GM21723 (cell line): ENCODE data around the gene MISP3.

Experiments used
- ATAC-seq: cut with Tn5 transposase; IDR thresholded peaks from one replicate; pipeline ENCODE4 v1.9.1; 2021; ENCODE audit warnings: mild to moderate bottlenecking, moderate library complexity; ENCODE audit not compliant: unreplicated experiment

The MISP3 gene

DNA sequence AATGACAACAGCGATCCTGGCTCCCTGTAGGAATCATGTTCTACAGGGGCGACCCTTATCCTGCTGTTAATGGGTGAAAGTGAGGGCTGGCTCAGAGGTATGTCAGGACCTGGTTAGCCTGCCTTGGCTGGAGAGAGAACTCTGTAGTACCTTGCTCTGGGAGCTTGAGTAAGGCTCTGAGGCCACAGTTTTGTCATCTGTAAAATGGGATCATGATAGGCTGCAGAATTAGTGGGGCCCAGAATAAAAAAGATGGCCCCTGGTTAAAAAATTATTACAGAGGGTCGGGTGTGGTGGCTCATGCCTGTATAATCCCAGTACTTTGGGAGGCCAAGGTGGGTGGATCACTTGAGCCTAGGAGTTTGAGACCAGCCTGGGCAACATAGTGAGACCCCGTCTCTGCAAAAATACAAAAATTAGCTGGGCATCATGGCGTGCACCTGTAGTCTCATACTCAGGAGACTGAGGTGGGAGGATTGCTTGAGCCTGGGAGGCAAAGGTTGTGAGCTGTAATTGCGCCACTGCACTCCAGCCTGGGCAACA is 28.5 kb downstream of the MISP3 start:
- no peak for ATAC-seq

DNA sequence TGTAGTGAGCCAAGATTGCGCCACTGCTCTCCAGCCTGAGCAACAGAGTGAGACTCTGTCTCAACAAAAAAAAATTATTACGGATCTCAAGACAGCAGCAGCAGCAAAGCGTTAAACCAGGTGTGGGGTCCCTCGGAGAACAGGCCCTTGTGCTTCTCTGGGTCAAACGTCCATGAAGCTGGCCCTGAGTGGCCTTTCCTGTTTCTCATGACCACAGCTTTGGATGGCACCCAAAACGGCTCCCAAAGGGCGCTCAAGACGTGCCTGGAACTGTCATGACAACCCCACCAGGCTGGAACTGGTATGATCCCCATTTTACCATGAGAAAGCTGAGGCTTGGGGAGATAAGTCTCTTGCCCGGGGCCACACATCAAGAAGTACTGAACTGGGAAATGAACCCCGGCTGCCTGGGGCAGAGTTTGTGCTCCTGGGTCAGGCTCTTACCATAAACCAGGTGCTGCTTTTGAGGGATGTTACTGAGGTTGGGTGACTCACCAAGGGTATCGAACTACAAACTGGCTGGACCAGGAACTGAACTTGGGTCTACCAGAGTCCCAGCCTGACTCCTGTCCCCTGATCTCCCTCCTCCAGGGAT is 29.6 kb downstream of the MISP3 start:
- no peak for ATAC-seq

DNA sequence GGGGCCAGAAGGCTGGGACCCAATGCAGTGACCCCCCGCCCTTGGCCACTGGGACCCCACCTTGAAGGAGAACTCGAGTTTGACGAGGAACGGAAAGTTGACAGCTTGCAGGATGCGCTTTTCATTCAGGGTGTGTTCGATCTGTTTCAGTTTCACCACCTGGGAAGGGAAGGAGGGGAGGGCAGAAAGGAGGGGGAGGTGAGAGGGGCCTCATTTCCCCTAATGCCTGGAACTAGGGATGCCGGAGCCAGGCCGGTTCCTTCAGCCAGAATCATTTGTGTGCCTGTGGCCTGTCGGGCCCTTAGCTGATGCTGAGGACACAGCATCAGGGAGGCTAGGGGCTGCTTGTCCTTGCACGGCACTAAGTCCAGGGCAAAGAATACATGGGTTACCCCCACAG is 30.2 kb downstream of the MISP3 start:
- no peak for ATAC-seq

DNA sequence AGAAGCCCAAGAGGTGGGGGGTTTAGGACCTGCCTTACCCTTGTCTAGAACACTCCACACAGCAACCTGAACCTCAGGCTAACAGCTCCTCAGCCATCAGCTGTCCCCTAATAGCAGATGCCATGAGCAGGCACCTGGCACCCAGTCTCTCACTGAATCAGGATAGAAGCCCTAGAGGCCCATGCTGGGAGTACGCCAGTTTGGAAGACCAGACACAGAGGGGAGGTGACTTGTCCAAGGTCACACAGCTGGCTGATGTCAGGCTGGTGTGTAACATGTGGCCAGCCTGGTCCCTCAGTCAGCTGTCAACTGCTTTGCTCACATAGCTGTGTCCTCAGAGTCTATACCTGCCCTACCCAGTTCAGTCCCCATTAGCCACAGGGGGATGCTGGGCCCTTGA is 30.7 kb downstream of the MISP3 start:
- no peak for ATAC-seq

DNA sequence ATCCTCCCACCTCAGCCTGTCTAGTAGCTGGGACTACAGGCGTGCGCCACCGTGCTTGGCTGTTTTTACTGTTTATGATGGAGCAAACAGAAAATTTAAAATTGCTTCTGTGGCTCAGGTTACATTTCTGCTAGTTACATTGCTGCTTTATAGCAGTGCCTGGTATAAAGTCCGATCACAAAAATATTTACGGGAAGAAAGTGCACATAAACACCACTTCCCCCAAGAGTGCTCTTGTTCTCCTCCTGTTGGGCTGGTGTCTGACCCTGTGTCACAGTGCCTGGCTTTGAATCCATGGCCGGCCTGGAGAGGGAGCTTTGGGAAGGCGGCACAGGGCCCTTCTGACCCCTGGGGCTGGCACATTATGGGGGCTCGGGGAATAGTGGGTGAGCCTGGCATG is 33.1 kb downstream of the MISP3 start:
- ATAC-seq: no peak

DNA sequence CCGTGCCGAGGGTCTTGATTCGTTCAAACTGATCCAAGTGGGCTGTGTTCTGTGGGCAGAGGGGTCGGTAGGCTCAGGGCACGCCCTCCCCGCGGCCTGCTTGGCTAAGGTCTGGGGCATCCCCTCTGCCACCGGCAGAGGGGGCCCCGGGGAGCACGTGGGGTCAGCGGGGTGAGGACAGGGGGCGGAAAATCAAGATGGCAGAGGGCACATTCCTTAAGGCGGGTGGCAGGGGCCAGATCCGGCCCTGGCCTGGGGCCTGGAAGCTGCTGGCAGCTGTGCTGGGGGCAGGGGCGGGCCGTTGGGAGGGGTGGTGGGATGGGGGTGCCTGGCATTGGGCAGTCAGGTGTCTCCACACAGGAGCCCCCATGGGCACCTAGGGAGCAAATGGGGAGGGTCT is 34.3 kb downstream of the MISP3 start:
- no peak for ATAC-seq

DNA sequence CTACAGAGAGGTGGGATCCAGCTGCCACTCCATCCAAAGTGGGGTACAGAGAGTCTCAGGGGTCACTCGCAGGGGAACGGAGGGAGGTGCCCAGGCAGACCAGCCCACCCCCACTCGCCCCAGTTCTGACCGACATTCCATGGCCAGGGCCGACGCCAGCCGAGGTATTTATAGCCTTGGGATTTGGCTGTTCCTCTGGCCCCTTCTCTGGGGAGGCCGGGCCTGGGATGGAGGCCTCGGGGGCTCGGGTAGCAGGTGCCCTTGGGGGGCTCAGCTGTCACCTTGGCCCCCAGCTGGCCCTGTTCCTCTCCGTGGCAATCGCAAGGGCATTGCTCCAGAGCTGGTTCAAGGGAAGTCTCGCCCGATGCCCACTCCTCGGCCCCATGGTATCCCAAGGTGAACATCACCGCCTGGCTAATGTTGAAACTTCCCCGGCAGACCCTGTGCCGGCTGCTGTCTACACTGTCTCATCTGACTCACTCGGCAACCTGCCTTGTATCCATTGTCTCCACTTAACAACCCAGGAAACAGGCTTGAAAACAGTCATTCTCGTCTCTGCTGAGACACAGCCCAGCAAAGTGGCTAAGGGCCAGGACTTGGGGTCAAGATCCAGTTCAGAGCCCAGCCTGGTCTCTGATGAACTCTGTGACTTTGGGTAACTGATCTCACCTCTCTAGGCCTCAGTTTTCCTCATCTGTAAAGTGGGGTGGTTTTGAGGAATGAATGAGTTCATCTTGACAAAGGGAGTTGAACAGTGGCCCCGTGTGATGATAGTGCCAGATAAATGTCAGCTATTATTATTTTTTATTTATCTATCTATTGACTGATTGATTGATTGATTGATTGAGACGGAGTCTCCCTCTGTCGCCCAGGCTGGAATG is 35.2 kb downstream of the MISP3 start:
- no peak for ATAC-seq

DNA sequence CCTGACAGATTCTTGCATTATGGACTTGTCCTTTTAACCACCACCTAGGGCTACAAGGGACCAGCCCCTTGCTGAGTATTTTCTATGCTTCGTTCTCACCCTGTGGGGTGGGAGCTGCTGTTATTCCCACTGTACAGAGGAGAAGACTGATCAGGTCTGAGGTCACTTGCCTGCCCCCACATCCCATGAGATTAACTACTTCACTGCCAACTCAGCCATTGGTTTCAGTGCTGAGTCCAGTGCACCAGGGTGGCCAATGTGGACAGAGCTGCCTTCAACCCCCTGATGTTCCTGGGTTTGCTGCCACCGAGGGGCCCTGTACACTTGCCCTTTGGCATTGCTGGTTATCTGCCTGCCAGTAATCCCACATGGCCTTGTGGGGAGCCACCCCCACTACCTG is 38.1 kb downstream of the MISP3 start:
- ATAC-seq: no peak

DNA sequence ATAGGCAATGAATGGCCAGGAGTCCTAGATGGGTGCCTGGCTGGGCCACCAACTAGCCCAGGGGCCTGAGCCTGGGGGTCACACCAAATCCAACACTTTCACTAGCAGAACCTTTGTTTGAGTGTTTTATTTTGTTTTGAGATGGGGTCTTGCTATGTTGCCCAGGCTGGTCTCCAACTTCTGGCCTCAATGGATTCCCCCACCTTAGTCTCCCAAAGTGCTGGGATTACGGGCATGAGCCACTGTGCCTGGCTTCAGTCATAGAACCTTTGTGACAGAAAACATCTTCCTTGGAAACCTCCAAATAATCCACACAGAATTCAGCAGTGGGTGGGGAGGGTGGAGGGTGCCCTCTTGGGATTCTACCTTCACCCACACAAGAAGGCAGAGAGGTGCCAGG is 38.9 kb downstream of the MISP3 start:
- ATAC-seq: no peak

DNA sequence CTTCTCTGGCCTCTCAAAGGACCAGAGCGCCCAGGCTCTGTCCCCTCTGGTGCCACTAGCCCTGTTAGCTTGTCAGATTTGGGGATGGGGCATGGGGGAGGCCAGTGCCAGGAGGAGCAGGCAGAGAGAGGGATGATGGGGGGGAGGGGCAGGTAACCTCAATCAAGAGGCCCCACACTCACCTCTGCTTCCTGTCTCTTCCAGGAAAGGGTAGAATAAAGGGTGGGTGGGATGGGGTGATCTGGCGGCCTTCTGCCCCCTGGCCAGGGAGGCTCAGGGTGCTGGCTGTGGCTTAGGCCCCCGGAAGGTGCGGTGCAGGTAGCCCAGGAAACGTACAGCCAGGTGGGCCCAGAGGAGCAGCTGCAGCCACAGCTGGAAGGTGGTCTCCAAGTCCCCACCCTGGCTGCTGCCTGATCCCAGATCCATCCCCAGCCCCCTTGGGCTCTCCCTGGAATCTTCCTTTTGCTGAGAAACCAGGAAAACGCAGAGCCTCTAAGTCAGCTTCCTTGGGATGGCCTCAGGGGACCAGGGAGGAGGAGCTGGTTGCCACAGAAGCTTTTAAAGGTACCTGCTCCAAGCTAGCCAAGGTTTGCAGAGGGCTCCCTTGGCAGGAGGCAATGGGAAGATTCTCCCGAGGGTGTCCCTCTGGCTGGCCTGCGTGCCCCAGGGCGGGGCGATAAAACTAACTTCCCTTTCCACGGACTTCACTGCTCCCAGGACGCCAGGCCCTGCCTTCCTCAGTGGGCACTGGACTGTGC is 39.6 kb downstream of the MISP3 start:
- no peak for ATAC-seq

DNA sequence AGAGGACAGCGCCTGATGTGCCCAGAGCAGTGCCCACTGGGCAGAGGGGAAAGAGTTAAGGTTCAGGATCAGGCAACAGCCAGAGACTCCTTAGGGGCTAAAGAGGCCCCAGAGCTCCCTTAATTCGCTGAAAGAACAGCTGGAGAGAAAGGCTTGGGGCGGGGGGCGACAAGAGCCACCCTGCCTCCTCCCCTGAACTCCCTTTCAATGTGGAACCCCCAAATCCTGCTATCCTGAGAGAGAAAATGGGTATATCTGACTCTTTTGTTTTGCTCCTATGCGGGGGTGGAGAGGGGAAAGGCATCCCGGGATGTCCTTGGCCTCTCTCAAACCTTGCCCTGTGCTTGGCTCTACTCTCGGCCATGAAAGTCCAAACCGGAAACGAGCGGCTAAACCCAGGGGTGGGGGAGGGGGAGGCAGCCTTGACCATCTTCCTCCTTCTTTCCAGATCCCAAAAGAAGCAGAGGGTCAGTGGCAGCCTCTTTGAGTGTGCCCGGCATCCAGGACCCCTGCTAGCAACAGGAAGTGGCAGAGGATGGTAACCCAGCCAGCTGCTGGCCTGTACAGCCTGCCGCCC is 40.3 kb downstream of the MISP3 start:
- ATAC-seq: no peak

DNA sequence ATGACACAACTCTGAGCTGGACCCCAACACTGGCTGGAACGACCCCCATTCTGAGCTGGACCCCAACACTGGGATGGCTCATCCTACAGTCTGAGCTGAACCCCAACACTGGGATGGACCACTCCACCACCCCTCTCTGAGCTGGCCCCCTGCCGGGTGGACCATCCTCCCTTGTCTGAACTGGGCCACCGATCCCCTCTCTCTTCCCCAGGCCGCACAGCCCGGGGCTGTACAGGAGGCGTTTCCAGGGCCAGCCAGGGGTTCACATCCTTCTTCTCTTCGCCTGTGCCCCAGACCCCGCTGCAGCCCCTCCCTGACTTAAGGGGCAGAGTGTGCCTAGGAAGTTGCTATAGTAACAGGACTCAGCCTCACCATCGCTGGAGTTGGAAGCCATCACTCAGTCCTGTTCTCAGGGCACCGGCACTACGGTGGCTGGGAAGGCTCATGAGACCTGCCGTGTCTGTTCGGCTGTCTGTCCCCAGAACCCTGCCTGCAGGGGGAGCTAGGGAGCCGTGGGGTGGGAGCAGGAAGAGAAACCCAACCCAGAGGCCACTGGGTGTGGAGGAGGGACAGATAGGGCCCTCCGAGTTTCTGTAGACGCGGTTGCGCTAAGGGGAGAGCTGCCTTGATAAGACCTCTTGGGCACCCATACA is 41.3 kb downstream of the MISP3 start:
- ATAC-seq: no peak

DNA sequence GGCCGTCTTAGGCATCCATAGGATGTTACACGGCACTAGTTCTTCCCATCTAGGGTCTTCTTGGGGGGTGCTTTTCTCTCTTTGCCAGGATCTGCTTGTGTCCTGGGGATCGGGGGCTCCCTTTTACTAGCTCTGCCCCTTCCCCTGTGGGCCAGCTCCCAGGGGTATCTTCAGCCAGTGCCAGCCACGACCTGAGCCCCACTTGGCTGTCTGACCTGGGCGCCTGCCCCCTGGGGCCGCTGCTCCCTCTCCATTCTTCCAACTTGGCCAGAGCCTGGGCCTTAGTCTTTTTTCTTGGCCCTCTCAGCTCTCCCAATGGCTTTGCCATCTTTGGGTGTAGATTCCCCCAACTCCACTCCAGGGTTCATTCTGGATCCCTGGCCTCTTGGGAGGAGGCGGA is 41.9 kb downstream of the MISP3 start:
- no peak for ATAC-seq

DNA sequence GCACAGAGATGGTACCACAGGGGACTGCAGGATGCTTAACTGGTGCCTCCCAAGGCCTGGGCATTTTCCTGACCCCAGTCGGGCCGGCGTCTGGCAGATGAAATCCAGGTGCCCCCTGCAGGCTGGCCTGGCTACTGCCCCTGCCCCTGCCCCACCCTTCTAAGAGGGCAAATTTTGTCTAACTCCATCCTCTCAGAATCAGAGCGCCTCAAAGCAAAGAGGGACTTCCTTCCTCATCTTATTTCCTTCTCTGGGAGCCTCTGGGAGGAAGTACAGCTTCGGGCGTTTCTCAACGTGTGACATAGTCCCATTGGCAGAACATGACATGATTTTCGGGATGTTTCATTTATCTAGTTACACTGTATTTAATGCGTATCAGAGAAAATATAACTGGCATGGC is 42.3 kb downstream of the MISP3 start:
- no peak for ATAC-seq

DNA sequence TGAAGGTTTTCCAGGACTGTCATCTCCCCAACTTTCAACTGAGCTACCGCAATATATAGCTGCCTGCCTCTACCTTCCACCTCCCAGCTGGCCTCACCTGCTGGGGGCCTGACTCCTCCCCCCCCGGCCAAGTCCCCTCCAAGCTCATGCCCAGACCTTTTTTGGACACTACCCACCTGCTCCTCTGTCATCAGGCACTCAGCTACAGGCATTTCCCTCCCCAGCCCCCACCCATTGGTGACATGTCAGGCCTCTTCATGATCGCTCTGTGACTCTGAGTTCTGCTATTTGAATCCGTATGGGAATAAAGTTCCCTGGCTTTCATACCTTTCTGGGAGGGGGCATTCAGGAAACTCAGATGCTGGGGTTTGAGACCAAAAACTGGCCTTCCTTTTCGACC is 43.2 kb downstream of the MISP3 start:
- ATAC-seq: no peak

DNA sequence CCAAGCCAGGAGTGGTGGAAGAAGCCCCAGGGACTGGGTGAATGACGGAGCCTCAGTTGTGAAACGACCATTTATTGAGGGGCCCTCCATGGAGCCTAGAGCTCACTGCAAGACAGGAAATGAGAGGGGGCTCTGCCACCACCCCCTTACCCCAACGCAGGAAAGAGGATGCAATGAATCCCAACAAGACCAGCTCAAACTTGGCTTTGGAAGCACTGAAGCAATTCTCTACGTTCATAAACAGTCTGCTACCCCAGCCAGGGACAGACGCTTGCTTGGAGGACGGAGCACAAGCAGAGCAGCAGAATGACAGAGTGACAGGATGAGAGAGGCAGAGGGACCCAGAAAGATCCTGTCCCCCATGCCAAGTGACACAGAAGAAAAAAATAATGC is 43.9 kb downstream of the MISP3 start:
- ATAC-seq: no peak

DNA sequence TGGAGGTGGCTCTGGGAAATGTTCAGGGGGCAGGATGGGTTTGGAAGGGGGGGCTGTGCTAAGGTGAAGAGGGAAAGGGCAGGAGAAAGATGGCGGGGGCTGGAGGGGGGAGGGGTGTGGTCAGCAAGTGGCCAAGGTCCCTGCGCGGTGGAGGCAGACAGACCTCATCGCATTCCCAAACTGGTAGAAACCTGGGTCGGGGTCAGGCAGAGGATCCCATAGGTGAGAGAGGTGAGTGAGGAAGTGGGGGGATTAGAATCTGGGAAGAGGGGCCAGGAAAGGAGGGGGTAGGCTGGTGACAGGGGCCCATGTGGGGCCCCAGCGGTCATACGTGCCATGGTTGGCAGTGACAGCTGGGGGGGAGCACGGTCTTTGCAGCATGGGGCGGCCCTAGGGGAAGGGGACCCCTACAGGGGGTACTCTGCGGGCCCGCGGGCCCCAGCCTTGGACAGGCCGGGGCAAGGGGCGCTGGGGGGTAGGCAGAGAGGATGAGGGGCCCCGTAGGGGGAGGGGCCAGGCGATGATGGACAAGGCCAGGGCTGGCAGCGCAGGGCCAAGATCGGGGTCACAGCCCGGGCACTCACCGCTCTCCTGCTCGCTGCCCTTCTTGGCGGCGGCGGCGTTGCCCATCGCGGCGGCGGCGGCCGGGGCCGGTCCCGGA is 44.5 kb downstream of the MISP3 start:
- peak; percentile 4 for ATAC-seq

DNA sequence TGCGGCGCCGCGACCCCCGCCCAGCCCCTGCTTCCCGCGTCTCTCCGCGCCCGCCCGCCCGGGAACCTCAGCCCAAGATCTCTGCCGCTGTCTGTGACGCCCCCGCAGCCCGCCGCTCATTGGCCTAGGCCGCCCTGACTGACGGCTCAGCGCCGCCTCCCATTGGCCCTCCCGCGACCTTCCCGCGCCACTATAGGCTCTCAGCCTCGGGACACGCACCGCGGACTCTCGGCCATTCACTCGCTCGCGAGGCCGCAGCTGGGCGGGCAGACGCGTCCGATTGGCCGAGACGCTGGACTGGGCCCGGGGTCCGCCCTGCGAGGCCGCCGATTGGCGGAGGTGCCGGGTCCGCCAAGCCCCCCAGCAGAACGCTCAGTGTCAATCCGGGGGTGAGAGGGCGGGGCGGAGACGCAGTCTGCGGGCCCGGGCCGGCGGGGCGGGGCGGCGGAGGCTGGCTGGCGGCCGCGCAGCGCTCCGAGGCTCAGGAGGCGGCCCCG is 45.1 kb downstream of the MISP3 start, which contains the start of gene PRKACA:
Gene PRKACA (minus strand): TSS at position 95 of the 497 bp plus-strand sequence. CDS start 215 bp downstream, outside the sequence.
- ATAC-seq: peak; percentile 83

DNA sequence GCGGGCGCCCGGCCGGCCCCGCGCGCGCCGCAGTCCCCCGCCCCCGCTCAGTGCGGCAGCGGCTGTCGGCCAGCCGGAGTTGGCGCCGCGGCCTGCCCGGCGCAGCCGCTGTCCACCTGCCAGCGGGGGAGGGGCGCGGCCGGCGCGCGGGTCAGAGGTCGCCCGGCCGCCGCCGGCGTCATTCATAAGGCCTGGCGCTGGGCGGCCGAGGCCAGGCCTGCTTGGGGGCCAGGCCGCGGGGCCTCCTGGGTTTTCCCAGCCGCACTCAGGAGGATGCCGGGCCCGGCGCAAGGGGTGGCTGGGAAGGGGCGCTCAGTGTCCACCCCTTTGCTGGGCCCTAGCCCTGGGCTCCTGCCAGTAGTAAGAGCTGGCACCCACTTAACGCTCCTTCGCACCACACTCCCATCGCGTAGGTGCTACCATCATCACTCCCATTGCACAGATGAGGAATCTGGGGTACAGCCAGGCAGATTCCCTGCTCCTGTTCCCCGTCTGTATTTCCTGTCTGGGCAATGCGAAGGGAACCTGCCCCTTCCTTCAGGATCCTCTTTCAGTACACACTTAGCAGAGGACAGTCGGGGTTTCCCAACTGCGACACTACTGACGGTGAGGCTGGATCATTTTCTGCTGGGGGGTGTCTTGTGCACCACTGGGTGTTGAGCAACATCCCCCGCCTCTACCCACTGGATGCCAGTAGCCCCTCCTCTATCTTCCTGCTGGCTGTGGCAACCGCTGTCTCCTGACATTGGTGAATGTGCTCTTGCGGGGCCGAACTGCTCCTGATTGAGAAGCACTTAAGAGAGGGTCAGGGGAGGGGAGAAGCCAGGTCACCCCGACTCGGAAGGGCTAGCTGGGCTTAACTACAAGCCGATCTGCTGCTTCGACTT is 45.8 kb downstream of the MISP3 start:
- peak; percentile 34 for ATAC-seq
